Measurements from ENCODE around the gene GRM4. TPM values are rescaled to one million over a fixed set of nuclear protein-coding genes. Genes with fewer than 3 reads are reported as not detected.
"Not testable (repeated sequence)": the region's sequence is repeated elsewhere in the genome, so short reads cannot be mapped to it uniquely, and the experiment has no call there.

GRM4 gene
- total RNA-seq (not detected), polyA plus RNA-seq (not detected)
- long read RNA-seq, donor 1 = 0 reads
- long read RNA-seq, donor 2 = 0 reads
- long read RNA-seq, donor 3 = 0 reads

DNA sequence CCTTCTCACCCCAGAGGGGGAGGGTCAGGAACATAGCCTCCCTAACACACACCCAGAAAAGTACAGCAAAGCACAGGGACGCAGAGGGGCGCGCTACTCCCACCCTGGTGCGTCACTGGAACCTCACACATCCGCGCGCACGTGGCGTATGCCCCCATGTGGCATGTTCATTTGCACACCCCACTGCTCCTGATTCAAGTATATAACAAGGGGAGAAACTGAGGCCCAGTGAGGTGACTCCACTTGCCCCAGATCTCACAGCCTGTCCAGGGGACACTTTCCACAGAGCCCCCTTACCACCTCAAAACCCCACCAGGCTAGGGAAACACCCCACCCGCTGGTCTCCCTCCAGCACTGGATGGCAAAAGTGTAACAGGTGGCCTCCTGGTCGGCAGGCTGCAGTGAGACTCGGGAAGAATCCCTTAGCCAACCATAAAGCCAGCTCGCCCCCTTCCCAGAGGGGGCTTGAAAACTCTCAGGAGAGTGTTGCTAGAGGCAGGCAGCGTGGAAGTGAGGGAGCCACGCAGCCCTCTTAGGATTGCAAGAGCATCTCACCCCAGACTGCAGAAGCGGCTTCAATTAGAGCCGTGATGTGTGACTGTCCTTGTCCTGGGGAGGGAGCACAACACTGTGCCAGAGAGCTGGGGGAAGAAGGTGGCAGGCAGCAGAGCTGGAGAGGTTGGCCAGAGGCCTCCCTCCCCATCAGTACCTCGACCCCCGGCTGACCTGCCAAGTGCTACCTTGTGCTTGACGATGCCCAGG is at the start of gene GRM4:
GRM4 (minus strand) TSS at position 67 of the 762 bp plus-strand sequence. CDS start 12,591 bp downstream, outside the sequence.
- no peak for ATAC-seq
- 29 to 31% methylated on average over 19 to 20 of the region's 20 CpGs for WGBS, 2 donors

DNA sequence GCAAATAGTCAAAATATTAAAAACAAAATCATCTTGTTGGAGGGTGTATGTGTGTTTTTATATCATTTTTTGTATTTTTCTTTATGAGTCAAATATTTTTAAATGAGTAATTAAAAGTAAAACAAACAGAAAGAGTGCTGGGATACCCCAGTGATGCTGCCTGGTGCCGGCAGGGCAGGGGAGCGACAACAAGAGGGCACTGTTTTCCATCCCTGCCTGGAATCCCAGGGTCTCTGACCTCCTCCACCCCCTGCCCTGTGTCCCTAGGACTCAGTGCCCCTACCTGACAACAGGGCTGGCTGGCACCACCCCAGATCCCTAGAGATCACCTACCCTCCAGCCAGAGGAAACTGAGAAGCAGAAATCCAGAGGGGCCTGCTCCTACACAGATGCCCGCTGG is 48.9 kb upstream of the GRM4 start:
- intact Hi-C loops (cut with DNase I) = loop anchor here in 9 of 10 donors (2.0 to 10.0 kb wide), 8 partner anchors 38 to 780 kb away; partner anchors contain the start of genes SMIM29 (in 4 of the 9) and HMGA1 (in 2 of the 9)
- Histone ChIP-seq H3K27me3 (peaks cover 0 to 4% (median 0%) of the 10 kb centered on the region in 7 donors), H3K36me3 (no peaks in the 10 kb centered on the region), H3K9me3 (no peaks in the 10 kb centered on the region), H3K4me1 (peaks cover 0 to 20% (median 5%) of the 10 kb centered on the region in 9 donors), H3K4me3 (no peak overlapping the region), H3K27ac (no peak overlapping the region)
- ATAC-seq (no peak), DNase-seq (no peak)
- WGBS, 2 donors = 82% methylated on average over 3 of the region's 3 CpGs
- TF ChIP-seq, protein P1, sequence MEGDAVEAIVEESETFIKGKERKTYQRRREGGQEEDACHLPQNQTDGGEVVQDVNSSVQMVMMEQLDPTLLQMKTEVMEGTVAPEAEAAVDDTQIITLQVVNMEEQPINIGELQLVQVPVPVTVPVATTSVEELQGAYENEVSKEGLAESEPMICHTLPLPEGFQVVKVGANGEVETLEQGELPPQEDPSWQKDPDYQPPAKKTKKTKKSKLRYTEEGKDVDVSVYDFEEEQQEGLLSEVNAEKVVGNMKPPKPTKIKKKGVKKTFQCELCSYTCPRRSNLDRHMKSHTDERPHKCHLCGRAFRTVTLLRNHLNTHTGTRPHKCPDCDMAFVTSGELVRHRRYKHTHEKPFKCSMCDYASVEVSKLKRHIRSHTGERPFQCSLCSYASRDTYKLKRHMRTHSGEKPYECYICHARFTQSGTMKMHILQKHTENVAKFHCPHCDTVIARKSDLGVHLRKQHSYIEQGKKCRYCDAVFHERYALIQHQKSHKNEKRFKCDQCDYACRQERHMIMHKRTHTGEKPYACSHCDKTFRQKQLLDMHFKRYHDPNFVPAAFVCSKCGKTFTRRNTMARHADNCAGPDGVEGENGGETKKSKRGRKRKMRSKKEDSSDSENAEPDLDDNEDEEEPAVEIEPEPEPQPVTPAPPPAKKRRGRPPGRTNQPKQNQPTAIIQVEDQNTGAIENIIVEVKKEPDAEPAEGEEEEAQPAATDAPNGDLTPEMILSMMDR (IDR thresholded peaks at IDR 0.05) = no peak

More for the DNA sequence above, at the start of gene GRM4:
- no peaks in the 10 kb centered on the region for H3K9me3 ChIP-seq
- intact Hi-C loops (cut with DNase I) = loop anchor here in 2 of 10 donors (10.0 kb wide), 2 partner anchors 291 to 561 kb away; partner anchors contain the start of gene BAK1 (in 1 of the 2)
- peaks cover 9 to 36% (median 24%) of the 10 kb centered on the region in 9 donors for H3K4me1 ChIP-seq
- TF ChIP-seq, protein P1 (IDR thresholded peaks at IDR 0.05) = no peak
- peak within 1 kb of the TSS in 9 of 10 donors; percentile 23 to 52 (median 42) for H3K4me3 ChIP-seq
- DNase-seq = no peak
- no peaks in the 10 kb centered on the region for H3K36me3 ChIP-seq
- no peak within 1 kb of the TSS for H3K27ac ChIP-seq
- H3K27me3 ChIP-seq = peaks cover 25 to 94% (median 79%) of the 10 kb centered on the region in 7 donors

DNA sequence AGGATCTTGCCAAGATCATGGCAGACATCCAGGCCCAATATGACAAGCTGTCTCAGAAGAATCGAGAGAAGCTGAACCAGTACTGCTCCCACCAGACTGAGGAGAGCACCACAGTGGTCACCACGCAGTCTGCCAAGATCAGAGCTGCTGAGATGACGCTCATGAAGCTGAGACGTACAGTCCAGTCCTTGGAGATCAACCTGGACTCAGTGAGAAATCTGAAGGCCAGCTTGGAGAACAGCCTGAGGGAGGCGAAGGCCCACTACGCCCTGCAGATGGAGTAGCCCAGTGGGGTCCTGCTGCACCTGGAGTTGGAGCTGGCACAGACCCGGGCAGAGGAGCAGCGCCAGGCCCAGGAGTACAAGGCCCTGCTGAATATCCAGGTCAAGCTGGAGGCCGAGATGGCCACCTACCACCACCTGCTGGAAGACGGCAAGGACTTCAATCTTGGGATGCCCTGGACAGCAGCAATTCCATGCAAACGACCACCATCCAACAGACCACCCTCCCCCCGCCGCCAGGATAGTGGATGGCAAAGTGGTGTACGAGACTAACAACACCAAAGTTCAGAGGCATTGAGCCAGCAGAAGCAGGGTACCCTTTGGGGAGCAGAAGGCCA is 44.7 kb upstream of the GRM4 start:
- Histone ChIP-seq H3K9me3 (no peaks in the 10 kb centered on the region), H3K4me1 (peaks cover 0 to 10% (median 0%) of the 10 kb centered on the region in 9 donors), H3K27ac (no peak overlapping the region), H3K36me3 (no peaks in the 10 kb centered on the region), H3K4me3 (no peak overlapping the region), H3K27me3 (peaks cover 0 to 2% (median 0%) of the 10 kb centered on the region in 7 donors)
- no peak for ATAC-seq
- TF ChIP-seq, protein P1 (IDR thresholded peaks at IDR 0.05) = no peak
- intact Hi-C loops (cut with DNase I) = loop anchor here in 5 of 10 donors (10.0 kb wide), 3 partner anchors 414 to 784 kb away; no protein-coding TSS in a partner anchor
- DNase-seq = no peak
- WGBS, 2 donors = 84% methylated on average over 14 of the region's 14 CpGs

DNA sequence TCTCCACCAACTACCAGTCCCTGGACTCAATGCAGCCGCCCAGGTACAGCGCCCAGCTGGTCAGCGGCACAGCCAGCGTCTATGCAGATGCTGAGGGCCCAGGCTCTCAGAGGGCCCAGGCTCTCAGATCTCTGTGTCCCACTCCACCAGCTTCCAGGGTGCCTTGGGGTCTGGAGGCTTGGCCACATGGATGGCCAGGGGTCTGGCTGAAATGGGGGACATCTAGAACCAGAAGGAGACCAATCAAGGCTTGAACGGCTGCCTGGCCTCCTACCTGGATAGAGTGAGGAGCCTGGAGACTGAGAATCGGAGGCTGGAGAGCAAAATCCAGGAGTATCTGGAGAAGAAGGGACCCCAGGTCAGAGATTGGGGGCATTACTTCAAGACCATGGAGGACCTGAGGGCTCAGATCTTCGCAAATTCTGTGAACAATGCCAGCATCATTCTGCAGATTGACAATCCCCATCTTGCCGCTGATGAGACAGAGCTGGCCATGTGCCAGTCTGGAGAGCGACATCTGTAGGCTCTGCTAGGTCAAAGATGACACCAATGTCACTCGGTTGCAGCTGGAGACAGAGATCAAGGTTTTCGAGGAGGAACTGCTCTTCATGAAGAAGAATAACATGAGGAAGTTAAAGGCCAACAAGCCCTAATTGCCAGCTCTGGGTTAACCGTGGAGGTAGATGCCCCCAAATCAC is 44.1 kb upstream of the GRM4 start:
- H3K4me3 ChIP-seq = no peak overlapping the region
- H3K27me3 ChIP-seq = no peaks in the 10 kb centered on the region
- WGBS, 2 donors = 83% methylated on average over 12 of the region's 12 CpGs
- no peak for DNase-seq
- no peak for ATAC-seq
- H3K4me1 ChIP-seq = peaks cover 0 to 10% (median 0%) of the 10 kb centered on the region in 9 donors
- H3K36me3 ChIP-seq = no peaks in the 10 kb centered on the region
- no peak overlapping the region for H3K27ac ChIP-seq
- TF ChIP-seq, protein P1 (IDR thresholded peaks at IDR 0.05) = no peak
- no peaks in the 10 kb centered on the region for H3K9me3 ChIP-seq
- intact Hi-C loops (cut with DNase I) = loop anchor here in 5 of 10 donors (10.0 kb wide), 3 partner anchors 415 to 785 kb away; no protein-coding TSS in a partner anchor

DNA sequence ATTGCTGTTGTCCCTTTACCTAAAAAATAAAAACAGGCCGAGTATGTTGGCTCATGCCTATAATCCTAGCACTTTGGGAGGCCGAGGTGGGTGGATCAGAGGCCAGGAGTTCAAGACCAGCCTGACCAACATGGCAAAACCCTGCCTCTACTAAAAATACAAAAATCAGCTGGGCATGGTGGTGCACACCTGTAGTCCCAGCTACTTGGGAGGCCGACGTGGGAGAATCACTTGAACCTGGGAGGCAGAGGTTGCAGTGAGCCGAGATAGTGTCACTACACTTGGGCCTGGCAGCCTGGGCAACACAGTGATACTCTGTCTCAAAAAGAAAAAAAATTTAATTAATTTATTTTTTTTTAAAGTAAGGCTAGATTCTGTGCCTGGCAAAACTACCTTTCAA is 38.8 kb upstream of the GRM4 start:
- H3K27ac ChIP-seq; ATAC-seq; H3K36me3 ChIP-seq; H3K27me3 ChIP-seq; H3K4me3 ChIP-seq; intact Hi-C loops (cut with DNase I); DNase-seq: not testable (repeated sequence)
- WGBS, 2 donors = 88 to 92% methylated on average over 5 of the region's 5 CpGs
- Histone ChIP-seq H3K9me3 (peaks cover 0 to 18% (median 3%) of the 10 kb centered on the region in 11 donors), H3K4me1 (peaks cover 0 to 22% (median 0%) of the 10 kb centered on the region in 9 donors)

Data from heart right ventricle (tissue), 16 donors.